ENCODE measurements around the gene DLGAP3. TPM values are rescaled to one million over a fixed set of nuclear protein-coding genes. Genes with fewer than 3 reads are reported as not detected.

The DLGAP3 gene
- polyA plus RNA-seq, 2 of the 4 experiments (the other 2 are of a cell fraction), result 0.05 TPM; not detected in 1

DNA sequence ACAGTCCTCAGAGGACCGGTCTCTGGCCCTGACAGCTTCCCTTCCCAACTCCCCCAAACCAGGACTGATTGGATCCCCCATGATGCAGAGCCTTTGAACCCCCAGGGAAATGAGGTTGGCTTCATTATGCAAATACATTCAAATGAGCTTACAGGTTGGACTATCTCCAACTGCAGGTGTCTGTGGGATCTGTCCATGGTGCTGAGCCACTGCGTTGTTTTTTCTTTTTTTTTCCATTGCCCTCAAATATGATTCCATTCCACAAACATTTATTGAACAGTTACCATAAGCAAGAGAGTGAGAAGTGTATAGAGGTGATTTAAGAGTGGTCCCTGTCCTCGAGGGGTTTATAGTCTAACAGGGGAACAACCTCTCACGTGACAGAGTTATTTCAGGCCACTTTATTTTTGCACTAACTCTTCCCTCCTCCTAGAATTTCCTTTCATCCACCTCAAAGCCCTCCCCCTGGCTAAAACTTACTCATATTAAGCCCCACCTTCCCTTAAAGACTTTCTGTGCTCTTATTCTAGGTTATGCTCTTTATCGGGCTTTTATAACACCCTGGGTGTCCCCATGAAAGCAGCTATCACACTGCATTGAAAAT, 21.9 kb downstream of the DLGAP3 start:
- CTCF ChIA-PET, result interaction anchor here (0.9 to 1.6 kb wide), 2 partner anchors 19 to 47 kb away, joined by 3 to 6 read pairs; no protein-coding TSS in a partner anchor

DNA sequence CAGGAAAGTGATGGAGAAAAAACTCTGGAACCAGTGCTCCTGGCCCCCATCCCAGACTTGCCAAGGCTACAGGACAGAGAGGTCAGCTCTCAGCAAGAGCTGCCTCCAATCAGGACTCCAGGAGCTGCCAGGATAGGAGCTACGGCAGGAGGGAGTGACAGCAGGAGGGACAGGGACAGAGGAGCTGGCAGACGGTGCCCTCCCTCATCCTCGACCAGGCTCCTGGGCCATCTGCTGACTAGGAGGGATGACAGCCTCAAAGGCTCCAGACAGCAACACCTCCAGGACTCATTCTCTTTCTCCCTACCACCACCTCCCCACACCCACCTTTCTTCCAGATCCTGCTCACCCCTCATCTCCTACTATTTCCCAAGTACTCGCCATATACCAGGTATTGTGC, 22.7 kb downstream of the DLGAP3 start:
- no peak overlapping the region for H3K27ac ChIP-seq
- DNase-seq (ENCODE audit: low read depth in 1 of 2, low spot score in 1 of 2), result no peak
- no peak for FAIRE-seq
- H3K4me1 ChIP-seq, result no peaks in the 10 kb centered on the region
- WGBS (ENCODE audit: missing lambda C conversion rate), result 4% methylated on average over 4 of the region's 4 CpGs
- TF ChIP-seq ATOH8 (CRISPR knock-in tag; IDR thresholded peaks at IDR 0.05; ENCODE audit: low read depth) (no peak), ZFP36 (IDR thresholded peaks at IDR 0.05; ENCODE audit: borderline replicate concordance, partially characterized antibody) (no peak)
- TF ChIP-seq, protein P1, sequence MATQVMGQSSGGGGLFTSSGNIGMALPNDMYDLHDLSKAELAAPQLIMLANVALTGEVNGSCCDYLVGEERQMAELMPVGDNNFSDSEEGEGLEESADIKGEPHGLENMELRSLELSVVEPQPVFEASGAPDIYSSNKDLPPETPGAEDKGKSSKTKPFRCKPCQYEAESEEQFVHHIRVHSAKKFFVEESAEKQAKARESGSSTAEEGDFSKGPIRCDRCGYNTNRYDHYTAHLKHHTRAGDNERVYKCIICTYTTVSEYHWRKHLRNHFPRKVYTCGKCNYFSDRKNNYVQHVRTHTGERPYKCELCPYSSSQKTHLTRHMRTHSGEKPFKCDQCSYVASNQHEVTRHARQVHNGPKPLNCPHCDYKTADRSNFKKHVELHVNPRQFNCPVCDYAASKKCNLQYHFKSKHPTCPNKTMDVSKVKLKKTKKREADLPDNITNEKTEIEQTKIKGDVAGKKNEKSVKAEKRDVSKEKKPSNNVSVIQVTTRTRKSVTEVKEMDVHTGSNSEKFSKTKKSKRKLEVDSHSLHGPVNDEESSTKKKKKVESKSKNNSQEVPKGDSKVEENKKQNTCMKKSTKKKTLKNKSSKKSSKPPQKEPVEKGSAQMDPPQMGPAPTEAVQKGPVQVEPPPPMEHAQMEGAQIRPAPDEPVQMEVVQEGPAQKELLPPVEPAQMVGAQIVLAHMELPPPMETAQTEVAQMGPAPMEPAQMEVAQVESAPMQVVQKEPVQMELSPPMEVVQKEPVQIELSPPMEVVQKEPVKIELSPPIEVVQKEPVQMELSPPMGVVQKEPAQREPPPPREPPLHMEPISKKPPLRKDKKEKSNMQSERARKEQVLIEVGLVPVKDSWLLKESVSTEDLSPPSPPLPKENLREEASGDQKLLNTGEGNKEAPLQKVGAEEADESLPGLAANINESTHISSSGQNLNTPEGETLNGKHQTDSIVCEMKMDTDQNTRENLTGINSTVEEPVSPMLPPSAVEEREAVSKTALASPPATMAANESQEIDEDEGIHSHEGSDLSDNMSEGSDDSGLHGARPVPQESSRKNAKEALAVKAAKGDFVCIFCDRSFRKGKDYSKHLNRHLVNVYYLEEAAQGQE (IDR thresholded peaks at IDR 0.05), result no peak
- H3K9me3 ChIP-seq, result no peaks in the 10 kb centered on the region
- no peak overlapping the region for H3K4me2 ChIP-seq
- no peak for ATAC-seq
- H3K4me3 ChIP-seq, result no peak overlapping the region
- POLR2A ChIA-PET, result no interaction called here
- CTCF ChIA-PET, result interaction anchor here (0.9 to 1.6 kb wide), 2 partner anchors 19 to 47 kb away, joined by 3 to 6 read pairs; no protein-coding TSS in a partner anchor

More for the DNA sequence above, 21.9 kb downstream of the DLGAP3 start:
- Histone ChIP-seq H3K9me3 (no peaks in the 10 kb centered on the region), H3K4me2 (no peak overlapping the region), H3K4me3 (no peak overlapping the region), H3K27ac (no peak overlapping the region), H3K4me1 (no peaks in the 10 kb centered on the region)
- POLR2A ChIA-PET, result interaction anchor here (0.6 kb wide), 1 partner anchor 14 kb away, joined by 3 read pairs; no protein-coding TSS in a partner anchor
- TF ChIP-seq, protein P1 (IDR thresholded peaks at IDR 0.05), result peak; percentile 90
- no peak for TF ChIP-seq ESRRA (IDR thresholded peaks at IDR 0.05; ENCODE audit: borderline replicate concordance, low read length)
- WGBS (ENCODE audit: missing lambda C conversion rate), result 48% methylated on average over 5 of the region's 5 CpGs
- no peak for DNase-seq (ENCODE audit: low read depth in 1 of 2, low spot score in 1 of 2)
- FAIRE-seq, result no peak
- no peak for ATAC-seq

DNA sequence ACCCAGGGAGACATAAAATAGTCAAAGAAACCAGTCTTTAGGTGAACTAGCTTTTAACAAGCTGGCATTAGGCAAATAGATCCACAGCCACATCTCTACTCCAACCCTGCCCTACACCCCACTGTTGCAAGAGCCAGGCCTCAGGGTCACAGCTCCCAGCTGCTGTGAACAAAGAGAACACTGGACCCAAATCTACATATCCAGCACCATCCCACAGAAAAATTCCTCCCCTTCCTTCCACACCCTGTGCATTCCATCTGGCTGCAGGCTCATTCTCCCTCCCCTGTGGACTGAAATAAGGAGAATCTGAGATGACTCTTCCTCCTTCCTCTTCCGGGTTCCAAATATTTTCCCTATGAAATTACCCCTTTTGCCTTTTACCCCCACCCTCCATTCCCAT, 23.2 kb downstream of the DLGAP3 start:
- WGBS (ENCODE audit: missing lambda C conversion rate), result 0% methylated on average over 1 of the region's 1 CpG
- Histone ChIP-seq H3K4me2 (no peak overlapping the region), H3K4me3 (no peak overlapping the region), H3K9me3 (no peaks in the 10 kb centered on the region), H3K27ac (no peak overlapping the region), H3K4me1 (no peaks in the 10 kb centered on the region)
- FAIRE-seq (no peak), ATAC-seq (no peak), DNase-seq (ENCODE audit: low read depth in 1 of 2, low spot score in 1 of 2) (no peak)
- CTCF ChIA-PET, result interaction anchor here (1.6 kb wide), 1 partner anchor 46 kb away, joined by 6 read pairs; no protein-coding TSS in a partner anchor
- POLR2A ChIA-PET, result no interaction called here
- TF ChIP-seq GATA3 (IDR thresholded peaks at IDR 0.05; ENCODE audit: borderline replicate concordance) (no peak), RAD21 (conservative IDR thresholded peaks at IDR 0.05 in 1 of 2, IDR thresholded peaks at IDR 0.05 in 1 of 2) (no peak), HEYL (CRISPR knock-in tag; IDR thresholded peaks at IDR 0.05) (no peak), EHF (CRISPR knock-in tag; IDR thresholded peaks at IDR 0.05) (no peak), MAFK (IDR thresholded peaks at IDR 0.05; ENCODE audit: partially characterized antibody) (no peak), ATOH8 (CRISPR knock-in tag; IDR thresholded peaks at IDR 0.05; ENCODE audit: low read depth) (no peak), ELK1 (IDR thresholded peaks at IDR 0.05; ENCODE audit: low read depth, low read length) (no peak), ZFP36 (IDR thresholded peaks at IDR 0.05; ENCODE audit: borderline replicate concordance, partially characterized antibody) (no peak), NFE2L2 (conservative IDR thresholded peaks at IDR 0.05; ENCODE audit: low read length) (no peak)
- TF ChIP-seq, protein P2, sequence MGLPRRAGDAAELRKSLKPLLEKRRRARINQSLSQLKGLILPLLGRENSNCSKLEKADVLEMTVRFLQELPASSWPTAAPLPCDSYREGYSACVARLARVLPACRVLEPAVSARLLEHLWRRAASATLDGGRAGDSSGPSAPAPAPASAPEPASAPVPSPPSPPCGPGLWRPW (IDR thresholded peaks at IDR 0.05), result no peak
- TF ChIP-seq, protein P1 (IDR thresholded peaks at IDR 0.05), result no peak

All from A549 (cell line).